EH (cell line): ENCODE data around the gene RNLS.

Source experiments
- DNase-seq: peaks from one replicate; pipeline ENCODE4 v3.0.0-alpha.2; 2015; ENCODE audit warnings: low read depth

The RNLS gene

GRCh38 chr10:88428442-88428841 lies 154.7 kb downstream of the RNLS start:
- DNase-seq = peak; percentile 55

- no peak for DNase-seq
These were observed 156.1 kb downstream of the RNLS start for GRCh38 chr10:88427024-88427423.

GRCh38 chr10:88424881-88425280 lies 158.2 kb downstream of the RNLS start:
- no peak for DNase-seq

GRCh38 chr10:88423732-88424131 lies 159.4 kb downstream of the RNLS start:
- no peak for DNase-seq

GRCh38 chr10:88421590-88421989 lies 161.5 kb downstream of the RNLS start:
- no peak for DNase-seq

GRCh38 chr10:88418871-88419270 lies 164.2 kb downstream of the RNLS start:
- no peak for DNase-seq

- DNase-seq = no peak
These were observed 165.6 kb downstream of the RNLS start for GRCh38 chr10:88417387-88418030.

- DNase-seq = no peak
These were observed 166.3 kb downstream of the RNLS start for GRCh38 chr10:88416801-88417200.

- no peak for DNase-seq
These were observed 167.5 kb downstream of the RNLS start for GRCh38 chr10:88415533-88416130.

- no peak for DNase-seq
These were observed 169.7 kb downstream of the RNLS start for GRCh38 chr10:88413412-88413811.

- DNase-seq = peak; percentile 9
These were observed 171.3 kb downstream of the RNLS start for GRCh38 chr10:88411772-88412349.

- no peak for DNase-seq
These were observed 173.3 kb downstream of the RNLS start for GRCh38 chr10:88409824-88410223.

- no peak for DNase-seq
These were observed 173.9 kb downstream of the RNLS start for GRCh38 chr10:88409236-88409635.

- no peak for DNase-seq
These were observed 175.0 kb downstream of the RNLS start for GRCh38 chr10:88408096-88408495.

- no peak for DNase-seq
These were observed 179.0 kb downstream of the RNLS start for GRCh38 chr10:88404133-88404532.

GRCh38 chr10:88401671-88402347 lies 181.3 kb downstream of the RNLS start:
- peak; percentile 51 for DNase-seq

GRCh38 chr10:88399240-88399639 lies 183.9 kb downstream of the RNLS start:
- no peak for DNase-seq

GRCh38 chr10:88395677-88396076 lies 187.4 kb downstream of the RNLS start:
- peak; percentile 24 for DNase-seq

GRCh38 chr10:88392222-88392621 lies 190.9 kb downstream of the RNLS start:
- DNase-seq = no peak

- no peak for DNase-seq
These were observed 193.1 kb downstream of the RNLS start for GRCh38 chr10:88390041-88390440.

- DNase-seq = peak; percentile 68
These were observed 193.7 kb downstream of the RNLS start for GRCh38 chr10:88389456-88389855.

GRCh38 chr10:88388324-88388723 lies 194.8 kb downstream of the RNLS start:
- DNase-seq = no peak
